OCI-LY7 (cell line): ENCODE data around the gene RASL11A. TPM values are rescaled to one million over a fixed set of nuclear protein-coding genes. Genes with fewer than 3 reads are reported as not detected.
"Not testable (repeated sequence)": the region's sequence is repeated elsewhere in the genome, so short reads cannot be mapped to it uniquely, and the experiment has no call there.

Experiments
- BruUV-seq: library from RNA; stranded (reverse); fragments of 400-500 nt; replicated peaks from 2 replicates; lab custom pipeline; 2021; lab: Mats Ljungman, UMichigan
- CTCF ChIA-PET: fragments of 300-600 bp; sonication (Branson Sonifier 250); formaldehyde crosslinking; loops from one replicate; lab custom pipeline; 2022; ENCODE audit warnings: antibody characterized with exemption; ENCODE audit not compliant: unreplicated experiment; lab: Charles Lee
- POLR2A ChIA-PET: fragments of 300-600 bp; sonication (Branson Sonifier 250); formaldehyde crosslinking; loops from one replicate; lab custom pipeline; 2022; ENCODE audit warnings: antibody characterized with exemption; lab: Charles Lee
- DNase-seq: peaks from one replicate; pipeline ENCODE4 v3.0.0-alpha.2; 2015; ENCODE audit warnings: low spot score
- H2AFZ ChIP-seq: fragments of 200-600 bp; sonication (generic), shearing (Covaris generic); 2 replicates; pipeline ENCODE4 v1.6.1; 2014; ENCODE audit warnings: mild to moderate bottlenecking, antibody characterized with exemption, low read length, moderate library complexity
- H3K27ac ChIP-seq: fragments of 200-600 bp; sonication (generic); 2 replicates; pipeline ENCODE4 v1.5.1; 2014; ENCODE audit warnings: mixed run types, low read depth, mild to moderate bottlenecking, moderate library complexity, low read length, inconsistent platforms; ENCODE audit not compliant: poor library complexity, severe bottlenecking
- H3K36me3 ChIP-seq: fragments of 200-600 bp; sonication (generic); 2 replicates; pipeline ENCODE4 v1.6.1; 2014; ENCODE audit warnings: mild to moderate bottlenecking, antibody characterized with exemption, low read length, moderate library complexity, mixed read lengths; ENCODE audit not compliant: insufficient read depth
- H3K4me1 ChIP-seq: fragments of 200-600 bp; sonication (generic); 2 replicates; pipeline ENCODE4 v1.5.1; 2014; ENCODE audit warnings: mild to moderate bottlenecking, low read length; ENCODE audit not compliant: insufficient read depth, poor library complexity, severe bottlenecking
- H3K4me2 ChIP-seq: fragments of 200-600 bp; sonication (generic); 2 replicates; pipeline ENCODE4 v1.6.1; 2014; ENCODE audit warnings: mild to moderate bottlenecking, low read length
- H3K4me3 ChIP-seq: fragments of 200-600 bp; sonication (generic); 2 replicates; pipeline ENCODE4 v1.5.1; 2014; ENCODE audit warnings: mild to moderate bottlenecking, low read depth, low read length; ENCODE audit not compliant: poor library complexity, severe bottlenecking
- H3K79me2 ChIP-seq: fragments of 200-600 bp; sonication (generic); 2 replicates; pipeline ENCODE4 v1.6.1; 2016; ENCODE audit warnings: low read depth, mild to moderate bottlenecking, low read length, moderate library complexity, mixed read lengths; ENCODE audit not compliant: insufficient read depth
- H3K9me2 ChIP-seq: fragments of 200-600 bp; sonication (generic); 2 replicates; pipeline ENCODE4 v1.6.1; 2016; ENCODE audit warnings: mild to moderate bottlenecking, low read length, mixed read lengths; ENCODE audit not compliant: insufficient read depth
- H3K9me3 ChIP-seq: fragments of 200-600 bp; sonication (generic); 2 replicates; pipeline ENCODE4 v1.6.1; 2014; ENCODE audit warnings: mild to moderate bottlenecking, mixed run types, low read length, mixed read lengths
- H4K20me1 ChIP-seq: fragments of 200-600 bp; sonication (generic); 2 replicates; pipeline ENCODE4 v1.6.1; 2014; ENCODE audit warnings: mild to moderate bottlenecking, antibody characterized with exemption, low read length, moderate library complexity, mixed read lengths; ENCODE audit not compliant: insufficient read depth
- EZH2phosphoT487 ChIP-seq: fragments of 200-600 bp; sonication (generic); IDR thresholded peaks from 2 replicates; pipeline ENCODE4 v1.6.1; 2018; ENCODE audit warnings: low read depth, borderline replicate concordance, mild to moderate bottlenecking, mixed run types, antibody characterized with exemption, low read length, moderate library complexity, mixed read lengths
- intact Hi-C: fragments of 100-400 bp; cut with micrococcal nuclease; formaldehyde crosslinking; loops from one replicate; pipeline ENCODE4 v1.10.0; 2022; ENCODE audit not compliant: unreplicated experiment
- small RNA-seq: library from RNA; depleted of rRNA; stranded (forward); fragments of <200 nt; gene quantifications from one replicate; pipeline ENCODE3, GENCODE V24; 2014
- total RNA-seq, 2 experiments: library from RNA; depleted of rRNA in 1 of 2; stranded (reverse); fragments of >200 nt in 1 of 2; shearing (Covaris generic) in 1 of 2; gene quantifications; 2 replicates each; pipeline ENCODE4 v1.2.3, GENCODE V29; 2014 to 2022
- TF ChIP-seq, protein P1 (sequence below): fragments of 200-600 bp; sonication (generic); conservative IDR thresholded peaks from 2 replicates; pipeline ENCODE4 v1.5.1; 2014; ENCODE audit warnings: mild to moderate bottlenecking, antibody characterized with exemption, low read length, moderate library complexity, mixed read lengths

The RASL11A gene
- total RNA-seq, 2 experiments from 2014 or later: 1.3 to 2.4 TPM

DNA sequence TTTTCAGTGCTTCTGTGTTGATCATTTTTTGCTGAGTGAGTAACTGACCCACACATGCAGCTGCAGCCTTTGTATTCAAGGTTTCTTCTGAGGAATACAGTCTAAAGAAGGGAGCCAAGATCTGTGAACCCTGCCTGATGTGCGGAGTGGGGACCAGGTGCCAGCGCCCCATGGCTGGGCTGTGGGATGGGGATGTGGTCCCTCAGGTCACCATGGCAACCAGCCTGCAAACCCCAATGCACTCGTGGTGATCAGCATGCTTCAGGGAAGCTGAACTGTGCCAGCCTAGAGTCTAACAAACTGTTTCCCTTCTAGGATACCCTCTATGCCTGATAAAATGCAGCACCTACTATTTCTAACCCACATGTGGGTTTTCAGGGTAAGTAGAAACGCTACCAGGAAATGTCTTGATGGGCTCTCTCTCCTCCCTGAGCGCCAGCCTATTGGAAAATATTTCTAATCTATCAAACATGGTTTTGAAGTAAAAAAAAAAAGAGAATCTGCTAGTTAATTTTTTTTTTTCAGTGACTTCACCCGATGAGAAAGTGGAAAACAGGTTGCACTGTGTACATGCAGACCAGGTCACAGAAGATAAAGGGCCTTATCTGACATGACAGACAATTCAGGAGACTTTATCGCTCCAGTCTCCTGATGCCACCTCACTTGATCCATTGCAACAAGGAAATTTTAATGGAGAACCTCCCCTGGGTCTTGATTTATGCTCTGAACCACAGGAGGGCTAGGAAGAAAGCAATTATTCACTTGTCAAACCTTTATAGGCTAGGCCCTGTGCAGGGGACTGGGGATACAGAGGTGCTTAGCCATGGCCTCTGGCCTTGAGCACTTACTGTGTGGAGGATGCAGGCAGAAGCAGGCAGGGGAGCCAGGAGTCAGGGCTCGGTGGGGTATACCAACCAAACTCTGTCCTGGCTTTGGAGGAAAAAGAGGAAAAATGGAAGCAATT lies 51.1 kb downstream of the RASL11A start:
- CTCF ChIA-PET: no interaction called here

DNA sequence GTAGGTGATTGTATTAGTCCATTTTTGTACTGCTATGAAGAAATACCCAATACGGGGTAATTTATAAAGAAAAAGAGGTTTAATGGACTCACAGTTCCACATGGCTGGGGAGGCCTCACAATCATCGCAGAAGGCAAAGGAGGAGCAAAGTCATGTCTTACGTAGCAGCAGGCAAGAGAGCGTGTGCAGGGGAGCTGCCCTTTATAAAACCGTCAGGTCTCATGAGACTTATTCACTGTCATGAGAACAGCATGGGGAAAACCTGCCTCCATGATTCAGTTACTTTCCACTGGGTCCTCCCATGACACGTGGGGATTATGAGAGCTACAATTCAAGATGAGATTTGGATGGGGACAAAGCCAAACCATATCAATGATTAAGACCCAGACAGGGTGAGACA lies 51.8 kb downstream of the RASL11A start:
- H3K79me2 ChIP-seq, POLR2A ChIA-PET, H3K27ac ChIP-seq, BruUV-seq, H4K20me1 ChIP-seq, H3K36me3 ChIP-seq, H3K4me3 ChIP-seq, H3K9me2 ChIP-seq, H3K4me2 ChIP-seq, H3K4me1 ChIP-seq, H2AFZ ChIP-seq, H3K9me3 ChIP-seq, DNase-seq, CTCF ChIA-PET, intact Hi-C loops: not testable (repeated sequence)

More for the DNA sequence above, 51.1 kb downstream of the RASL11A start:
- Histone ChIP-seq H3K9me2 (no peaks in the 10 kb centered on the region), H3K4me1 (no peaks in the 10 kb centered on the region), H3K9me3 (no peaks in the 10 kb centered on the region), H4K20me1 (no peaks in the 10 kb centered on the region), H2AFZ (no peak overlapping the region), H3K4me2 (no peak overlapping the region), H3K36me3 (no peaks in the 10 kb centered on the region), H3K27ac (no peak overlapping the region), H3K4me3 (no peak overlapping the region), H3K79me2 (no peaks in the 10 kb centered on the region)
- intact Hi-C loops: no loop called here
- no TSS peak for BruUV-seq
- POLR2A ChIA-PET: interaction anchor here (1.0 kb wide), 1 partner anchor 11 kb away, joined by 5 read pairs; no protein-coding TSS in a partner anchor
- no peak for TF ChIP-seq EZH2phosphoT487
- TF ChIP-seq, protein P1, sequence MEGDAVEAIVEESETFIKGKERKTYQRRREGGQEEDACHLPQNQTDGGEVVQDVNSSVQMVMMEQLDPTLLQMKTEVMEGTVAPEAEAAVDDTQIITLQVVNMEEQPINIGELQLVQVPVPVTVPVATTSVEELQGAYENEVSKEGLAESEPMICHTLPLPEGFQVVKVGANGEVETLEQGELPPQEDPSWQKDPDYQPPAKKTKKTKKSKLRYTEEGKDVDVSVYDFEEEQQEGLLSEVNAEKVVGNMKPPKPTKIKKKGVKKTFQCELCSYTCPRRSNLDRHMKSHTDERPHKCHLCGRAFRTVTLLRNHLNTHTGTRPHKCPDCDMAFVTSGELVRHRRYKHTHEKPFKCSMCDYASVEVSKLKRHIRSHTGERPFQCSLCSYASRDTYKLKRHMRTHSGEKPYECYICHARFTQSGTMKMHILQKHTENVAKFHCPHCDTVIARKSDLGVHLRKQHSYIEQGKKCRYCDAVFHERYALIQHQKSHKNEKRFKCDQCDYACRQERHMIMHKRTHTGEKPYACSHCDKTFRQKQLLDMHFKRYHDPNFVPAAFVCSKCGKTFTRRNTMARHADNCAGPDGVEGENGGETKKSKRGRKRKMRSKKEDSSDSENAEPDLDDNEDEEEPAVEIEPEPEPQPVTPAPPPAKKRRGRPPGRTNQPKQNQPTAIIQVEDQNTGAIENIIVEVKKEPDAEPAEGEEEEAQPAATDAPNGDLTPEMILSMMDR: no peak
- DNase-seq: no peak

Small RNAs within 50 kb of the gene (small RNA-seq; reads per million reads assigned to genes)
- gene SNORA27: not detected
- gene SNORD102: not detected

Other genes with a start within 250 kb of the RASL11A start
- 9.9 and 11.5 TPM in 2 replicates for gene USP12, start 99.0 kb upstream of the RASL11A start, total RNA-seq (2014; rRNA removed; shearing (Covaris generic))
- gene USP12, start 99.0 kb upstream of the RASL11A start, total RNA-seq (2022): 27.6 and 28.0 TPM in 2 replicates
- gene RPL21, start 19.3 kb upstream of the RASL11A start, total RNA-seq (2014; rRNA removed; shearing (Covaris generic)): 1,266 and 1,706 TPM in 2 replicates
- gene RPL21, start 19.3 kb upstream of the RASL11A start, total RNA-seq (2022): 1,530 and 1,738 TPM in 2 replicates
- gene GTF3A, start 153.8 kb downstream of the RASL11A start, total RNA-seq (2014; rRNA removed; shearing (Covaris generic)): 220 and 251 TPM in 2 replicates
- 242 and 245 TPM in 2 replicates for gene GTF3A, start 153.8 kb downstream of the RASL11A start, total RNA-seq (2022)
- gene MTIF3, start 179.7 kb downstream of the RASL11A start, total RNA-seq (2014; rRNA removed; shearing (Covaris generic)): 37.9 and 56.3 TPM in 2 replicates
- 42.9 and 51.2 TPM in 2 replicates for gene MTIF3, start 179.7 kb downstream of the RASL11A start, total RNA-seq (2022)